K562 (cell line): ENCODE measurements around the gene CMSS1. TPM values are rescaled to one million over a fixed set of nuclear protein-coding genes. Genes with fewer than 3 reads are reported as not detected.

Experiments
- ATAC-seq: fragments of 200-7000 bp; cut with Tn5 transposase; 3 replicates; pipeline ENCODE4 v1.9.1; 2020; ENCODE audit warnings: moderate library complexity
- BruUV-seq: library from RNA; stranded (reverse); fragments of 400-500 nt; replicated peaks from 2 replicates; lab custom pipeline; 2021; lab: Mats Ljungman, UMichigan
- CTCF ChIA-PET: fragments of 300-600 bp; formaldehyde crosslinking; extraction: SDS; loops from one replicate; lab custom pipeline; 2021; ENCODE audit warnings: low intra/inter-chr PET ratio; lab: Yijun Ruan, JAX
- POLR2A ChIA-PET: fragments of 300-600, 350-650 bp; sonication (Branson Sonifier 250); formaldehyde crosslinking; extraction: SDS; loops from one replicate; lab custom pipeline; 2021; ENCODE audit warnings: antibody characterized with exemption, inconsistent platforms; lab: Yijun Ruan, JAX
- DNase-seq, 4 experiments: peaks; one replicate each; pipeline versions ENCODE4 v3.0.0 to v3.0.0-alpha.2; 2011 to 2018; ENCODE audit warnings: low spot score in 3 of 4, mixed read lengths in 3 of 4; ENCODE audit errors: extremely low read depth in 1 of 4
- FAIRE-seq: peaks from 2 replicates; lab custom pipeline; 2011; peaks lifted over from hg19 to GRCh38; lab: Jason Lieb, UNC
- H2AFZ ChIP-seq: 2 replicates; pipeline ENCODE4 v1.6.0; 2011; ENCODE audit warnings: low read depth, low read length, control low read depth, inconsistent platforms
- H3K27ac ChIP-seq: fragments of 200-600 bp; 3 replicates; pipeline ENCODE4 v1.8.0; 2011; ENCODE audit warnings: low read depth, mild to moderate bottlenecking, control low read depth, inconsistent platforms, low read length, moderate library complexity, mixed read lengths; ENCODE audit errors: extremely low read depth
- H3K27me3 ChIP-seq, 2 experiments: fragments of 300-600 bp in 1 of 2; 2 replicates in 1 of 2; 3 replicates in 1 of 2; pipeline versions ENCODE4 v1.6.0 to v1.8.0; 2011; ENCODE audit warnings: inconsistent platforms in 2 of 2, low read length in 2 of 2, mild to moderate bottlenecking in 1 of 2, mixed read lengths in 1 of 2, moderate library complexity in 1 of 2; ENCODE audit not compliant: control insufficient read depth in 2 of 2, insufficient read depth in 2 of 2
- H3K36me3 ChIP-seq: fragments of 300-600 bp; 3 replicates; pipeline ENCODE4 v1.8.0; 2011; ENCODE audit warnings: mild to moderate bottlenecking, low read length, inconsistent platforms; ENCODE audit not compliant: control insufficient read depth, insufficient read depth
- H3K4me1 ChIP-seq, 2 experiments: fragments of 200-600 bp in 1 of 2; replicated peaks in 1 of 2; 2 replicates in 1 of 2; 3 replicates in 1 of 2; pipeline versions ENCODE4 v1.5.1 to v1.8.0; 2011; ENCODE audit warnings: inconsistent platforms in 2 of 2, low read length in 2 of 2, mild to moderate bottlenecking in 1 of 2, mixed read lengths in 1 of 2, moderate library complexity in 1 of 2; ENCODE audit not compliant: control insufficient read depth in 2 of 2, insufficient read depth in 2 of 2
- H3K4me2 ChIP-seq: 2 replicates; pipeline ENCODE4 v1.6.1; 2011; ENCODE audit warnings: low read length, control low read depth, inconsistent platforms, mixed read lengths; ENCODE audit not compliant: insufficient read depth
- H3K4me3 ChIP-seq: fragments of 200-600 bp; sonication (generic), shearing (Covaris generic); 2 replicates; pipeline ENCODE4 v1.5.1; 2016; ENCODE audit warnings: control low read depth, inconsistent platforms
- H3K79me2 ChIP-seq: fragments of 200-600 bp; 3 replicates; pipeline ENCODE4 v1.8.0; 2011; ENCODE audit warnings: low read length, inconsistent platforms; ENCODE audit not compliant: control insufficient read depth, insufficient read depth
- H3K9ac ChIP-seq, 2 experiments: 2 replicates each; pipeline versions ENCODE4 v1.6.0 to v1.6.1; 2011; ENCODE audit warnings: low read depth in 2 of 2, low read length in 2 of 2, control low read depth in 1 of 2, inconsistent platforms in 1 of 2, mild to moderate bottlenecking in 1 of 2, mixed read lengths in 1 of 2; ENCODE audit not compliant: insufficient read depth in 1 of 2
- H3K9me1 ChIP-seq: one replicate; pipeline ENCODE4 v1.6.0; 2011; ENCODE audit warnings: inconsistent platforms, mild to moderate bottlenecking, low read length, moderate library complexity; ENCODE audit not compliant: control insufficient read depth, insufficient read depth
- H3K9me3 ChIP-seq: replicated peaks from 2 replicates; pipeline ENCODE4 v1.5.1; 2011; ENCODE audit warnings: low read depth, low read length, inconsistent platforms; ENCODE audit not compliant: control insufficient read depth, insufficient read depth
- H4K20me1 ChIP-seq: replicated peaks from 2 replicates; pipeline ENCODE4 v1.6.1; 2011; ENCODE audit warnings: low read length, inconsistent platforms, mixed read lengths; ENCODE audit not compliant: control insufficient read depth, insufficient read depth
- KLF6 ChIP-seq: fragments of 250-450 bp; sonication (Bioruptor Pico); IDR thresholded peaks from 2 replicates; pipeline ENCODE4 v1.4.0; 2020; ENCODE audit warnings: mild to moderate bottlenecking, moderate library complexity, borderline replicate concordance
- NFIC ChIP-seq: fragments of 450-650 bp; IDR thresholded peaks from 2 replicates; pipeline ENCODE4 v1.6.1; 2017; ENCODE audit warnings: mild to moderate bottlenecking, inconsistent platforms
- NFYB ChIP-seq: IDR thresholded peaks from 2 replicates; pipeline ENCODE4 v1.6.1; 2011; ENCODE audit warnings: mild to moderate bottlenecking, moderate library complexity; ENCODE audit not compliant: insufficient read length; ENCODE audit errors: extremely low read depth
- ZBED1 ChIP-seq: IDR thresholded peaks from 2 replicates; pipeline ENCODE4 v1.6.1; 2014
- WGBS: fragments of 100-300 bp; shearing (Covaris generic); methylation state at CpG from one replicate; pipeline ENCODE4 v1.1.6; 2016; ENCODE audit warnings: low coverage, mixed read lengths; ENCODE audit not compliant: insufficient coverage; ENCODE audit errors: missing lambda C conversion rate; 5-methylcytosine and 5-hydroxymethylcytosine counted together
- in situ Hi-C: fragments of 300-500 bp; cut with MboI; formaldehyde crosslinking; loops from 4 replicates; pipeline ENCODE4 v1.15.0; 2018; ENCODE audit warnings: inconsistent platforms, mixed read lengths
- intact Hi-C: fragments of 100-400 bp; cut with micrococcal nuclease; formaldehyde crosslinking; loops from 2 replicates; pipeline ENCODE4 v1.14.2; 2022
- polyA plus RNA-seq, 8 experiments: library from polyadenylated mRNA; depleted of rRNA in 4 of 8; stranded (reverse) in 5 of 8; unstranded in 3 of 8; fragments of >200 nt; fragmentation: Nextera tagmentation in 2 of 8; fragmentation: Illumina TruSeq in 1 of 8; extraction: Ambion mirVana in 2 of 8; extraction: Trizol in 1 of 8; gene quantifications; 2 replicates each; pipeline versions ENCODE4 v1.2.1 to v1.2.3, GENCODE V29; 2011 to 2014; ENCODE audit warnings: inconsistent platforms in 1 of 8, missing spikeins in 1 of 8
- total RNA-seq, 7 experiments: library from RNA; depleted of rRNA in 6 of 7; stranded (reverse); fragments of >200 nt in 6 of 7; fragmentation: Illumina TruSeq in 2 of 7; extraction: Trizol in 2 of 7; gene quantifications; 2 replicates each; pipeline versions ENCODE4 v1.2.1 to v1.2.3, GENCODE V29; 2011 to 2021; ENCODE audit warnings: low replicate concordance in 1 of 7
- TF ChIP-seq, protein P1 (sequence below): sonication (generic); formaldehyde crosslinking; IDR thresholded peaks from 2 replicates; pipeline ENCODE4 v1.8.1; 2022; ENCODE audit warnings: missing genetic modification reagents

The CMSS1 gene
- total and polyA plus RNA-seq, 9 of the 15 experiments (the other 6 are each of a cell fraction or from before 2014, with no cell fraction given) = 46.9 to 109 (median 72.3) TPM

DNA sequence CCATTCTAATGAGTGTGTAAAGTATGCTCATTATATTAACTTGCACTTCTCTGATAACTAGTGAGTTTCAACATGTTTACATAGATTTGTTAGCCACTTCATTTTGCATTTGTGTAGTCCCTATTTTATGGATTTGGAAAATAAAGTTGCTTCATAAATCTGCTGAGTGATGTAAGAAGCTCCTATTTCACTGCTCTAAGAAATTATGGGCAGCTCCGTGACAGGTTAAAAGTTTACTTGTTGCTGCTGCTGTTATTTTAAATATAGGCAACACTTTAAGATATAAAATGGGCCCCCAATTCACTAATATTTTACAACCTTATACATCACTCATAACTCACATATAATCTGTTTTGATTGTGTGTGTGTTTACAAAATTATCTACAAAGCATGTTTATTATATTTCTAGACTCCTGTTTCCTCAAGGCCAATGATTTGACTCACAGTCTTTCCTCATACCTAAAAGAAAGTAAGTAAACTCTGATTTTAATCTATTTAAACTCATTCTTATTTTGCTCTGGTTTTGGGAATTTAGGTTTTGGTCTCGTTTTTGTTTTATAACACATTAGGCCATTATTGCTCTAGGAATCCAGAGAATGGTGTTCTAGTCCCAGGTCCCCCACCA is 348.4 kb downstream of the CMSS1 start:
- no peaks in the 10 kb centered on the region for H3K9me1 ChIP-seq
- TF ChIP-seq KLF6 (CRISPR knock-in tag) (no peak), NFYB (no peak)
- TF ChIP-seq, all 486 proteins: peak for 0
- no peak overlapping the region for H3K27ac ChIP-seq
- no peak overlapping the region for H3K9ac ChIP-seq
- in situ Hi-C loops (no loop called here), intact Hi-C loops (no loop called here)
- no peak overlapping the region for H3K4me3 ChIP-seq
- H3K4me1 ChIP-seq = no peaks in the 10 kb centered on the region; a peak in 1 of 5 replicates
- H3K79me2 ChIP-seq = no peaks in the 10 kb centered on the region
- no peak overlapping the region for H2AFZ ChIP-seq
- H4K20me1 ChIP-seq = no peaks in the 10 kb centered on the region
- ATAC-seq = no peak
- no peaks in the 10 kb centered on the region for H3K9me3 ChIP-seq
- ChIA-PET CTCF (no interaction called here), POLR2A (no interaction called here)
- H3K27me3 ChIP-seq = no peaks in the 10 kb centered on the region
- peaks cover 15% of the 10 kb centered on the region; the same call in 2 of the 3 replicates for H3K36me3 ChIP-seq
- H3K4me2 ChIP-seq = no peak overlapping the region
- 83% methylated on average over 2 of the region's 2 CpGs for WGBS
- no peak for FAIRE-seq
- no peak for DNase-seq
- BruUV-seq = no TSS peak

DNA sequence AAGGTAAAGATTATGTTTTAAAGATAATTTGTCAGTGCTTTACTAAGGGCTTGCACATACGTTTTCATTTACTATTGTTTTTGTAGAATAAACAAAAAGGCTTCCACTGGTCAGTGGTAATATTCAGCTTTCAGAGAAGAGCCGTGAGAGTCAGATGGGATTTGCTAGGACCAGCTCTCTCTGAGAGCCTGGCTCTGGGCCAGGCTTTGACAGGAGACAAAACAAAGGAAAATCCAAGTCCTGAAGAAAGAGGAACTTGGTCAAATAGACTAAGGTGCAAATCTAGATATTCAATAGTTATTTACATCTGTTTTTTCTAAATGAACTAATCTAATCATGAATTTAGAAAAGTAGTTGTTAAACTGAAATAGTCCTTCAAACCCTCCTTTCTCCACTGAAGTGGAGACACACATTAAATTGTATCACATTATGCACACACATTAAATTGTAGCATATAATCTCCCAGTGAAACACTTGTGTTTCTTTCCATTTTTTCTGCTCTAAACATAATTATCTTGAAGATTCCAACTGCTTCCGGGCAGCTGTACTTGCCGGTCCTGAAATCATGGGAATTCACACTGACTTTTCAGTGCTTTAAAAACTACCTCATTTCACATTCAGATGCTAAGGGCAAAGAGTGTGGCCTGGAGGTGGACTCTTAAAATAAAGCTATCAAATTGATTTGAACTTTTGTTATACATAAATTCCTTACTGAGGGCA is 351.7 kb downstream of the CMSS1 start:
- CTCF ChIA-PET = no interaction called here
- no peaks in the 10 kb centered on the region for H3K9me1 ChIP-seq
- intact Hi-C loops = no loop called here

More for the DNA sequence above, 351.7 kb downstream of the CMSS1 start:
- Histone ChIP-seq H3K27me3 (no peaks in the 10 kb centered on the region), H3K9me3 (no peaks in the 10 kb centered on the region), H3K4me2 (no peak overlapping the region), H3K9ac (no peak overlapping the region), H3K4me3 (no peak overlapping the region), H4K20me1 (no peaks in the 10 kb centered on the region), H3K36me3 (peaks cover 20% of the 10 kb centered on the region; the same call in 2 of the 3 replicates), H3K27ac (no peak overlapping the region), H3K79me2 (no peaks in the 10 kb centered on the region), H2AFZ (no peak overlapping the region), H3K4me1 (no peaks in the 10 kb centered on the region; a peak in 1 of 5 replicates)
- peak in 1 of 4 experiments; percentile 18 for DNase-seq
- WGBS = 55% methylated on average over 4 of the region's 4 CpGs
- FAIRE-seq = no peak
- no peak for ATAC-seq
- no TSS peak for BruUV-seq
- peak; percentile 66 for TF ChIP-seq NFIC
- TF ChIP-seq ZBED1 = no peak
- TF ChIP-seq, protein P1, sequence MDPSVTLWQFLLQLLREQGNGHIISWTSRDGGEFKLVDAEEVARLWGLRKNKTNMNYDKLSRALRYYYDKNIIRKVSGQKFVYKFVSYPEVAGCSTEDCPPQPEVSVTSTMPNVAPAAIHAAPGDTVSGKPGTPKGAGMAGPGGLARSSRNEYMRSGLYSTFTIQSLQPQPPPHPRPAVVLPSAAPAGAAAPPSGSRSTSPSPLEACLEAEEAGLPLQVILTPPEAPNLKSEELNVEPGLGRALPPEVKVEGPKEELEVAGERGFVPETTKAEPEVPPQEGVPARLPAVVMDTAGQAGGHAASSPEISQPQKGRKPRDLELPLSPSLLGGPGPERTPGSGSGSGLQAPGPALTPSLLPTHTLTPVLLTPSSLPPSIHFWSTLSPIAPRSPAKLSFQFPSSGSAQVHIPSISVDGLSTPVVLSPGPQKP (CRISPR knock-in tag) = no peak
- POLR2A ChIA-PET = no interaction called here
- in situ Hi-C loops = no loop called here
